ENCODE data around the gene ANO4. TPM values are rescaled to one million over a fixed set of nuclear protein-coding genes. Genes with fewer than 3 reads are reported as not detected.
"Not testable (repeated sequence)": the region's sequence is repeated elsewhere in the genome, so short reads cannot be mapped to it uniquely, and the experiment has no call there.

The ANO4 gene
- polyA plus RNA-seq, 1 donor (not counting 4 experiments of a cell fraction or from before 2014, with no cell fraction given) = 18.1 TPM

DNA sequence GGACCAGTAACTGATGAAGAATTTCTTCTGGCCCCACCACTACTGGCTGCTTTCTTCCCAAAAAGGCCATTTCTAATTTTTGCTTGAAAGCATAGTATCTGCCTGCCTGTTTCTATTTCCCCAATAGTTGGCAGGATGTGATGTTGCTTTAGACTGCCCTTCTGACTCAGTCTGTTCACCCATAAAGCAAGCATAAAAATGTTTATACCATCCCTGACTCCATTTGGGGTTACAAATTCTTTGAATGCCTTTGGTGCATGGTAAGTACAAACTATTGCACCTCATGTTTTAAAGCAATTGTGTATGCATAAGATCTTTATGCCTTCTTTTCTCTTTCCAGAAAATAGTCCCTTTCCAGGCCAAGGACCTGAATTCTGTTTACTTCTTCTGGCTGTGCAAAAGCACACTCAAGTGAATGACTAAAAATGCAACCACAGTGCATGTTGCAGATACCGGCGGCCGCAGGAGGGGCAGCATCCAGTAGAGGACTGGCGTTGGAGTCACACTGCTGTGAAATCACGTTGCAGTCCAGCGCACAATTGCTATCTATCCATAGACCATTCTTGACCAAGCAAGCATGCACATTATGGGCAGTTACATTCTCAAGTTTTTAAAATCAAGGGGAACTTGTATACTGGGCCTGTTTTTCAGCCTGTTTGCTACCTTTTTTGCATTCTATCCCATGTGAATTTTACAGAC, 333.1 kb downstream of the ANO4 start:
- dilution Hi-C loops (cut with MboI; ENCODE audit: extremely low pct_ligation_motif_present, low sequenced_read_pairs) = no loop called here
- no peak for TF ChIP-seq EZH2 (IDR thresholded peaks at IDR 0.05; ENCODE audit: low read length)
- TF ChIP-seq, protein P1, sequence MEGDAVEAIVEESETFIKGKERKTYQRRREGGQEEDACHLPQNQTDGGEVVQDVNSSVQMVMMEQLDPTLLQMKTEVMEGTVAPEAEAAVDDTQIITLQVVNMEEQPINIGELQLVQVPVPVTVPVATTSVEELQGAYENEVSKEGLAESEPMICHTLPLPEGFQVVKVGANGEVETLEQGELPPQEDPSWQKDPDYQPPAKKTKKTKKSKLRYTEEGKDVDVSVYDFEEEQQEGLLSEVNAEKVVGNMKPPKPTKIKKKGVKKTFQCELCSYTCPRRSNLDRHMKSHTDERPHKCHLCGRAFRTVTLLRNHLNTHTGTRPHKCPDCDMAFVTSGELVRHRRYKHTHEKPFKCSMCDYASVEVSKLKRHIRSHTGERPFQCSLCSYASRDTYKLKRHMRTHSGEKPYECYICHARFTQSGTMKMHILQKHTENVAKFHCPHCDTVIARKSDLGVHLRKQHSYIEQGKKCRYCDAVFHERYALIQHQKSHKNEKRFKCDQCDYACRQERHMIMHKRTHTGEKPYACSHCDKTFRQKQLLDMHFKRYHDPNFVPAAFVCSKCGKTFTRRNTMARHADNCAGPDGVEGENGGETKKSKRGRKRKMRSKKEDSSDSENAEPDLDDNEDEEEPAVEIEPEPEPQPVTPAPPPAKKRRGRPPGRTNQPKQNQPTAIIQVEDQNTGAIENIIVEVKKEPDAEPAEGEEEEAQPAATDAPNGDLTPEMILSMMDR (optimal IDR thresholded peaks at IDR 0.05 in 1 of 3, IDR thresholded peaks at IDR 0.05 in 1 of 3, conservative IDR thresholded peaks at IDR 0.05 in 1 of 3; ENCODE audit: extremely low read depth in 1 of 3, insufficient read depth in 2 of 3, low read length in 3 of 3) = no peak
- H2AFZ ChIP-seq (ENCODE audit: control insufficient read depth, low read length) = no peak overlapping the region

DNA sequence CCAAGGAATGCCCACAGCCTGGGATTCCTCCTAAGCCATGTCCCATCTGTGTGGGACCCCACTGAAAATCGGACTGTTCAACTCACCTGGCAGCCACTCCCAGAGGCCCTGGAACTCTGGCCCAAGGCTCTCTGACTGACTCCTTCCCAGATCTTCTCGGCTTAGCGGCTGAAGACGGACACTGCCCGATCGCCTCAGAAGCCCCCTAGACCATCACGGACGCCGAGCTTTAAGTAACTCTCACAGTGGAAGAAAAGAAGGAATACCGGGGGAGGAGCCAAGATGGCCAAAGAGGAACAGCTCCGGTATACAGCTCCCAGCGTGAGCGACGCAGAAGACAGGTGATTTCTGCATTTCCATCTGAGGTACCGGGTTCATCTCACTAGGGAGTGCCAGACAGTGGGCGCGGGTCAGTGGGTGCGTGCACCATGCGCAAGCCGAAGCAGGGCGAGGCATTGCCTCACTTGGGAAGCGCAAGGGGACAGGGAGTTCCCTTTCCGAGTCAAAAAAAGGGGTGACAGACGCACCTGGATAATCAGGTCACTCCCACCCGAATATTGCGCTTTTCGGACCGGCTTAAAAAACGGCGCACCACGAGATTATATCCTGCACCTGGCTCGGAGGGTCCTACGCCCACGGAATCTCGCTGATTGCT, 351.3 kb downstream of the ANO4 start:
- H4K20me1 ChIP-seq (ENCODE audit: control insufficient read depth, extremely low read depth, insufficient read depth, low read length); H3K9ac ChIP-seq (ENCODE audit: control insufficient read depth, extremely low read depth, insufficient read depth, low read length); H3K36me3 ChIP-seq (ENCODE audit: control insufficient read depth in 2 of 2, extremely low read depth in 1 of 2, insufficient read depth in 2 of 2, low read length in 2 of 2); H3K27ac ChIP-seq (ENCODE audit: control insufficient read depth, insufficient read depth, low read length); DNase-seq (ENCODE audit: low read depth, low spot score); H3K4me3 ChIP-seq (ENCODE audit: control insufficient read depth in 2 of 3, extremely low read depth in 1 of 3, insufficient read depth in 2 of 3, low read depth in 1 of 3, low read length in 3 of 3); H3K9me3 ChIP-seq (ENCODE audit: control insufficient read depth, low read depth, low read length); H3K9me1 ChIP-seq (ENCODE audit: control insufficient read depth, extremely low read depth, insufficient read depth, low read length); H3K79me2 ChIP-seq (ENCODE audit: control insufficient read depth, insufficient read depth, low read length); H3K4me1 ChIP-seq (ENCODE audit: control insufficient read depth, extremely low read depth, insufficient read depth, low read length); FAIRE-seq; H3K4me2 ChIP-seq (ENCODE audit: control insufficient read depth, extremely low read depth, insufficient read depth, low read depth, low read length); H2AFZ ChIP-seq (ENCODE audit: control insufficient read depth, low read length); dilution Hi-C loops (cut with MboI; ENCODE audit: extremely low pct_ligation_motif_present, low sequenced_read_pairs); H3K27me3 ChIP-seq (ENCODE audit: control insufficient read depth, extremely low read depth, insufficient read depth, low read length): not testable (repeated sequence)

More for the DNA sequence above, 333.1 kb downstream of the ANO4 start:
- H3K4me2 ChIP-seq (ENCODE audit: control insufficient read depth, extremely low read depth, insufficient read depth, low read depth, low read length) = no peak overlapping the region
- no peaks in the 10 kb centered on the region for H3K4me1 ChIP-seq (ENCODE audit: control insufficient read depth, extremely low read depth, insufficient read depth, low read length)
- no peaks in the 10 kb centered on the region for H4K20me1 ChIP-seq (ENCODE audit: control insufficient read depth, extremely low read depth, insufficient read depth, low read length)
- no peak overlapping the region for H3K9ac ChIP-seq (ENCODE audit: control insufficient read depth, extremely low read depth, insufficient read depth, low read length)
- no peaks in the 10 kb centered on the region for H3K79me2 ChIP-seq (ENCODE audit: control insufficient read depth, insufficient read depth, low read length)
- no peaks in the 10 kb centered on the region for H3K27me3 ChIP-seq (ENCODE audit: control insufficient read depth, extremely low read depth, insufficient read depth, low read length)
- no peak overlapping the region for H3K4me3 ChIP-seq (ENCODE audit: control insufficient read depth in 2 of 3, extremely low read depth in 1 of 3, insufficient read depth in 2 of 3, low read depth in 1 of 3, low read length in 3 of 3)
- no peaks in the 10 kb centered on the region for H3K9me1 ChIP-seq (ENCODE audit: control insufficient read depth, extremely low read depth, insufficient read depth, low read length)
- H3K27ac ChIP-seq (ENCODE audit: control insufficient read depth, insufficient read depth, low read length) = no peak overlapping the region
- H3K36me3 ChIP-seq (ENCODE audit: control insufficient read depth in 2 of 2, extremely low read depth in 1 of 2, insufficient read depth in 2 of 2, low read length in 2 of 2) = peaks cover 0 to 1% of the 10 kb centered on the region in 2 experiments
- FAIRE-seq = no peak
- no peaks in the 10 kb centered on the region for H3K9me3 ChIP-seq (ENCODE audit: control insufficient read depth, low read depth, low read length)
- no peak for DNase-seq (ENCODE audit: low read depth, low spot score)

Data from keratinocyte (primary cell).